Measurements from ENCODE around the gene DDTL.
"Not testable (repeated sequence)": the region's sequence is repeated elsewhere in the genome, so short reads cannot be mapped to it uniquely, and the experiment has no call there.

Gene DDTL

DNA sequence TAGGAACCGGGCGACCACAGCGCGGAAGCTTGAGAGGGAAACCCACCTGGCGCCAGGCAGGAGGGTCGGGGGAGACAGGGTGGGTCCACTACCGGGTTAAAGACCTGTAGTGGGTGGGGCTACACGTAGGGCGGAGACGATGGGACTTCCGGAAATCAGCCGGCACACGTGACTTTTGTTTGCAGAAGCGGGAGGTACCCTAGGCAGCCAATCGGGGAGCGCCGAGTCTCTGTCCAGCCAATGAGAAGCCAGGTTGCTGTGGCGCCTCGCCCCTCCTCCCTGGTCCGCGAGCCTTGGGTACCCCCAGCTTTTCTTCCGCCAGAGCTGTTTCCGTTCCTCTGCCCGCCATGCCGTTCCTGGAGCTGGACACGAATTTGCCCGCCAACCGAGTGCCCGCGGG is at the start of gene DDTL:
DDTL (plus strand) TSS at position 321 of the 400 bp plus-strand sequence; CDS start at position 348, 27 bp downstream.
- not testable (repeated sequence) for DNase-seq

DNA sequence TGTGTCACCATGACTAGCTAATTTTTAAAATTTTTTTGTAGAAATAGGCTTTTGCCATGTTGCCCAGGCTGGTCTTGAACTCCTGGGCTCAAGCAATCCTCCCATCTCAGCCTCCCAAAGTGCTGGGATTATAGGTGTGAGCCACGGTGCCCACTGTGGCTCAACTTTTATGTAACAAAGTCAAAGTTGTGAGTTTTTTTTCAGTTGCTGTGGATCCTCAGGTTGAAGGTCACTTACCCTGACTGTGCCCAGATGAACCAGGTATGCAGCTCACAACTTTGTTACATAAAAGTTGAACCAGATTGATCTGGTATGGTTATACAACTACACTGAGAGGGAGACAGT is 46.4 kb upstream of the DDTL start:
- DNase-seq: not testable (repeated sequence)

DNA sequence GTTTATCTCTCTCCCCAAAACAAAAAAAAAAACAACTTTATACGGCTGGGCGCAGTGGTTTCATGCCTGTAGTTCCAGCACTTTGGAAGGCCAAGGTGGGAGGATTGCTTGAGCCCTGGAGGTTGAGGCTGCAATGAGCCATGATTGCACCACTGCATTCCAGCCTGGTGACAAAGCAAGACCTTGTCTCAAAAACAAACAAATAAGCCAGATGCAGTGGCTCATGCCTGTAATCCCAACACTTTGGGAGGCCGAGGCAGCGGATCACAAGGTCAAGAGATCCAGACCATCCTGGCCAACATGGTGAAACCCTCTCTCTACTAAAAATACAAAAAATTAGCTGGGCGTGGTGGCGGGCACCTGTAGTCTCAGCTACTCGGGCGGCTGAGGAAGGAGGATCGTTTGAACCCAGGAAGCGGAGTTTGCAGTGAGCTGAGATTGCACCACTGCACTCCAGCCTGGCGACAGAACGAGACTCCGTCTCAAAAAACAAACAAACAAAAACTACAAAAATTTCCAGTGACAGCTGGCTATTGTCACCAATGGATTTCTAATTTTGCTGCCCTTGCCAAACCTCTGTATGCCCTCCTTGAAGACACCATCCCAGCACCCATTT is 45.0 kb upstream of the DDTL start:
- DNase-seq: not testable (repeated sequence)

DNA sequence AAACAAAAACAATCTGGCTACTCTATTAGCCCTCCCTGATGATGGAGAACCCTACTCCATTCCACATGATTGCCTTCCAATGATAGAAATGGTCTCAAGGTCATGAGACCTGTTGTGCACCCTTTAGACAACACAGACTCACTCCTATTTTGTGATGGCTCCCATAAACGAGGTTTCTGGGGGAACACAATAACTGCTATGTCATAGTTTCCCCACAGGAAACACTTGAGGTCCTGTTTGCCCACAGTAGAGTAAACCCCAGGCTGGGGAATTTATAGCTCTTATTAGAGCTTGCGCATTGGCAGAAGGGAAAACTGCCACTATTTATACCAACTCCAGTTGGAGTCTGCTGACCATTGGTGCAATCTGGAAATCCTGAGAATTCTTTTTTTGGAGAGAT is 43.8 kb upstream of the DDTL start:
- peak; percentile 47 for DNase-seq

DNA sequence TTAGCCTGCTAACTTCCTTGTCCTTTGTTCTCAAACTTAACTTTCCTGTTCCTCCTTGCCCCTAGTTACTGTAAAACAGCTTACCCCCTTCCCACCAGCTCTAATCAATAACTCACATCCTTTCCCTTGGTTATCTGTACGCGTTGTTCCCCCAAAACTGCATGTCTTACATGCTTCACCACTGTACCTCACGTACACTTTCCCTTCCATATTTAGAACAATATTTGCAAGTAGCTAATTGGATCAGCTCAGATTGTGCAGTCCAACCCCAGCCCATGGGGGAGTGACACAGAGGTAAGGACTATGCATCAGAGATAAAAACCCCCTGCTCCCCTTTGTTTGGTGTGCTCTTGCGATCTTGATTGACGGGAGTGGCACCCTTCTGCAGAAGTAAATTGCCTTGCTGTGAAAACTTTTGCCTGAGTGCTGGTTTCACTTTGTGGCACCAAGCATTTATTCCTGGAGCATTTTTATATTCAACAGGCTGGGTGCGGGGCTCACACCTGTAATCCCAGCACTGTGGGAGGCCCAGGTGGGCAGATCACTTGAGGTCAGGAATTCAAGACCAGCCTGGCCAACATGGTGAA is 41.6 kb upstream of the DDTL start:
- DNase-seq: no peak

DNA sequence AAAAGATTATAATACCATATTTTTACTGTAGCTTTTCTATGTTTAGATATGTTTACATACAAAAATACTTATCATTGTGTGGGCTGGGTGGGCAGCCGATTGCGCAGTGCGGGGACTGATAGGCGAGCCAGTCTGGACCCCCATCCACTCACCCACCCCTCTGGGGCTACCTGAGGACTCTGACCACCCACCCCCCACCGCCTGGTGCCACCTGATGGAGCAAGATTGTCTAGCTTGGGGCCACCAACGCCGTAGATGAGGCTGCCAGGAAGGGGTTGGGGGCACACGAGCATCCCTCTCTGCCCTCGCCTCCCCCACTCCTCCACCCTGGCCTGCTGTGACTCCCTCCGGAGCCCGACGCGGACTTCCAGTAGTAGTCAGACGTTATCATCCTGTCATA is 40.1 kb upstream of the DDTL start:
- no peak for DNase-seq

DNA sequence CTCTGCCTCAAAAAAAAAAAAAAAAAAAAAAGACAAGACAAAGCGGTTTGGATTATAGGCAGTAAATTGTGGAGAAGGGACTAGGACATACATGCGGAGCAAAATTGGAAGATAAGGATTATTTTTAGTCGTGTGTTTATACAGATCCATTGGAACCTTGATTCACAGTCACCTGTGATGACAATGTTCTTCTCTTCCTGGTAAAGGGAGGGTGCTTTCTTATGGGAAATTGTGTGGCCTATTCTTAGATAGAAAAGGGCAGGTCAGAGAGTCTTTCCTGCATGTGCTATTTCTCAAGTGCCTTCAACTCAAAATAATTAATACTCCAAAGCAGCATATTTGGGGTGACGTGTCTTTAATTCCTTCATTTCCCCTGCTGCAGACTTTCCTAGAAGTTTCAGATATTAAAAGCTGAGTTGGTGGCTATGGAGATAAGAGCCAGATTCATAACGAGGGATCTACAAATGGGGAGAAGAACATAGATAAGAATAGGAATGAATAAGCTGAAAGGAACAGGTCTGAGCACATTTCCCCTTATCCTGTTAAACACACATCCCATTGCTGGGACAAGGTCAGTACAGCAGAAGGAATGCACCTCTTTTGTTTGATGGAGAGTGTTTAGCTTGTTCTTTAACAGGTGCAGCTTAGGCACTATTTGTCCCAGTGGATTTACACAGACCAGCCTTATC is 28.2 kb upstream of the DDTL start:
- peak; percentile 35 for DNase-seq

DNA sequence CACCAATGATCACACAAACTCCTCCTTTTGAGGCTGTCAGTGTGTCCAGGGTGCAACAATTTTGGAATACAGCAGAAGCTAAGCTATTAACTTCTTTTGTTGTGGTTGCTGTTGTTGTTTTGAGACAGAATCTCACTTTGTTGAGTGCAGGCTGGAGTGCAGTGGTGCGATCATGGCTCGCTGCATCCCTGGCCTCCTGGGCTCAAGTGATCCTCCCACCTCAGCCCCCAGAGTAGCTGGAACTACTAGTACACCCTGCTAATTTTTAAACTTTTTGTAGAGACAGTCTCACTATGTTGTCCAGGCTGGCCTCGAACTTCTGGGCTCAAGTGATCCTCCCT is 27.7 kb upstream of the DDTL start:
- DNase-seq: no peak

DNA sequence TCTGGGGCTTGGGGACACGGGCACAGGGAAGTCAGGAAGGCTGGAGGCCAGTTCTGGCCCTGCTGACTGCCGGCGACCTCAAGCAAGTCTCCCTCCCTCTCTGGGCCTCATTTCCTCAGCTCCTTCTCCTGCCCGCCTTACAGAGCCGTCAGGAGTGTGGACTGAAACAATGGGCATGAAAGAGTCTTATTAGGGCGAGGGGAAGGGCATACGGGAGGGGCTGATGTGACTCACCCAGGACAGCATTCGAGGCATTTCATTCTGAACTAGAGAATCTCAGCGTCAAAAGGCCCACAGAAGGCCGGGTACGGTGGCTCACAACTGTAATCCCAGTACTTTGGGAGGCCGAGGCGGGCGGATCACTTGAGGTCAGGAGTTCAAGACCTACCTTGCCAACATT is 26.5 kb upstream of the DDTL start:
- DNase-seq: not testable (repeated sequence)

DNA sequence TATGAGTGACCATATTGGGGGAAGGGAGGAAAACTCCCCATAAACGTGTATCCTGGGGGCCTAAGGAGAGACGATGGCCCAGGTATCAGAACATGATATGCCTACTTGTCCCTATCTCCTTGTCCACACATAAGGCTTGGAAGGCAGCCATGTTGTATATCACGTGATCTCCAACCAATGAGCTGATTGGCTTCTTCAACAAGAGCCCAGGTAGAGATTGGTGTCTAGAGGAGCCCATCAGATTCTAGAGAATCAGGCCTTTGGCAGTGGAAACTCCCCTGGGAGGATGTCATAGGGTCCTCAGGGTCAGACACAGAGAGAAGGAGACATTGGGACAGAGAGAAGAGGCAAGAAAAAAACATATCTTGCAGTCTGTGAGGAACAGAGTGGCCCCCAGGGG is 19.3 kb upstream of the DDTL start:
- peak; percentile 55 for DNase-seq

DNA sequence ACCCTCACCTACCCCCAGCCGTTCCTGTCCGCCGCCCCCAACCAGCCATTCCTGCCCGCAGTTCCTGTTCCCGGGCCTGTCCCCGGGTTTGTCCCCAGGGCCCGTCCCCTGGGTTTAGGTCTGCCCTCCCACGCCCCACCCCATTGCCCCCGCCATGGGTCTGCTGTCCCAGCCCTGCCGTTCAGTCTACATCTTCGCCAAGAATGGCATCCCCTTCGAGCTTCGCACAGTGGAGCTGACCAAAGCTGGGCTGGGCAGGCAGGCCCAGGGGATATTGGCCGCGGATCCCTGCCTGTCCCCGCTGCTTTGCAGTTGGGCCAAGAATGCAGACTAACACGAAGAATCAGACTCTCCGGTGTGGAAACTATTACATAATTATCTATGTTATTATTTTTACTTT is 16.9 kb upstream of the DDTL start:
- not testable (repeated sequence) for DNase-seq

DNA sequence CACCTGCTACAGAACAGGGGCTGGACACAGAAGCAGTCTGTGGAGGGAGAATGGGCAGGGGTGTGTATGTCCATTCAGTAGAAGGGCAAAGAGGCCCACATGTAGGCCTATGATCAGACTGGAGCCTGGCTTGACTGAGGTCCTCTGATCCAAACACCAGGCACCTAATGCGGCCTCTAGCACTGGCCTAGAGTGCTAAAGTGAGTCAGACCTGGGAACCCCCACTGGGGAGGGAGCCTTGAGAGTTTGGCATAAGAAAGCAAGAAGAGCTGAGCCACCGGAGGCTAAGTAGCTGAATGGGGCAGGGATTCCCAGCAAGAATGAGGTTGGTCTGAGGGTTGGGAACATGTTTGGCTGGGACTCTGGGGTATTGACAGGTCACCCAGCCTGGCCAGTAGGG is 15.3 kb upstream of the DDTL start:
- DNase-seq: not testable (repeated sequence)

DNA sequence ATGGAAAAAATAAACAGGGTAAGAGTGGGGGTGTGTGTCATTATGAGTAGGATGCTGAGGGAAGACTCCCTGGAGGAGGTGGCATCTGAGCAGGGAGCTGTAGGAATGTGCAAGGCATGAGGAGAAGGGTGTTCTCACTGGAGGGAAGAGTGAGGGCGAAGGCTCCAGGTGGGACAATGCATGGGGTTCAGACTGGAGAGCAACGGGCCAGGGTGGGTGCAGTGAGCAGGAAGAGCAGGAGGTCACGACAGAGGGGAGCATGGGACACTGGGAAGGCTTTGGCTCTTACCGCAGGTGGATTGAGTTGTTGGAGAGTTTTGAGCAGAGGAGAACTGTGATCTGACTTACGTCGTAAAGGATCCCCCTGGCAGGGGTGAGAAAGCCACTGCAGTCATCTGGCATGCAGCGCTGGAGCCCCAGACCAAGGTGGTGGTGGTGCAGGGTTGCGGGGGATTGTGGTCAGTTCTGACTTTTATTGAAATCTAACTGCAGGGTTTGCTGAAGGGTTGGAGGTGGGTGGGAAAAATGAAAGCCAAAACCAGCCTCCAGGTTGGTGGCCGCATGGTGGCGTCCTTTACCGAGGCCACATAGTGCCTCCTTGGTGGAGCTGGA is 13.8 kb upstream of the DDTL start:
- not testable (repeated sequence) for DNase-seq

DNA sequence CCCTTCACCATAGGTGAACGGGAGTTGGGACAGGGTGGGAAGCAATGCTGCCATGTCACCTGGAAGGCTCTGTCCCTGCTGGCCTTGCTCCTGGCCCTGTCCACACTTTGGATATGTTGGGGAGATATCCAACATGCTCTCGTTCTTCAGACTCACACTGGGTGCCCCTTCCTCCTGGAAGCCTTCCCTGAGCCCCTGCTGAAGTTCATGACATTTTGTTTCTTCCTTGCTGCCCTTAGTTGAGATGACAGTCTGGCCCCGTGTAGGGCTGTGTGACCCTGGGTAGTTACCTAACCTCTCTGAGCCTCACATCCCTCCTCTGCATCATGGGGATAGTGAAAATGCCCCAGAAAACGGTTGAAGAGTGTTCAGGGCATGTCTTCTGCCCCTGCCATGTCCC is 13.2 kb upstream of the DDTL start:
- not testable (repeated sequence) for DNase-seq

DNA sequence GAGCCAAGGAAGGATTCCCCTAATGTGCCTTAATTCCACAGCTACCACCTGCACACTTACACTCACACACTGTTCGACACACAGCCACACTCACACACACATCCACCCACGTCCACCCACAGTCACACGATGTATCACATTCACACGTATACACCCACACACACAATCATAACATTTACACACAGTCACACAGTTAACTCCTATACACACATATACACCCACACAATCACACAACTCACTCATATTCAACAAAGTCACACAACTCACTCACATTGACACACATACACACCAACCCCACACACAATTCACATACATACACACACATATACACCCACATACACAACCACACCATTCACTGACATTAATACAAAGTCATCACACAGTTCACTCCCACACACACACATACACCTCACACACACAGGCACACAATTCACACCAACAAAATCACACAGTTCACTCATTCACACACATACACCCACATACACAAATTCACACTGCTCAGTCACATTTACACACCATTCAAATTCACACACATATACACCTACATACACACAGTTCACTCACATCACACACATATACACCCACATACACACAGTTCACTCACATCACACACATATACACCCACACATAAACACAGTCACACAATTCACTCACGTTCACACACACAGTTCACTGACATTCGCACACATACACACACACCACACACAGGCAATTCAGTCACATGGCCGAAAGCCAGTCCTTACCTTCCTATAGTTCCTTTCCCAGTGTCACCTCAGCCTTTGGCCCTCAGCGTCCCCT is 12.3 kb upstream of the DDTL start:
- DNase-seq: not testable (repeated sequence)

DNA sequence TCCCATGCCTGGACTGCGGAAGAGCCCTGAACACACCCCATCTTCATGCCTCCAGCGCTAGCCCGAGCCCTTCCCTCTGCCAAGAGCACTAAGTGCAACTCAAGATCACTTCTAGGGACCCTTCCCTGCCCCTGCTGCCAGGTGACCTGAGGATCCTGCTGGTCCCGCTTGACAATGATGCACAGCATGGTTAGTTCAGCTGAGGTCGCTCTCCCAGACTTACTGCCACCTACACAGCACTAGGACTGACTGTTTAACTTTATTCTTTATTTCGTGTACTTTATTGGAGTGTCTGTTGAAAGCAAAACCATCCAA is 11.7 kb upstream of the DDTL start:
- DNase-seq: not testable (repeated sequence)

DNA sequence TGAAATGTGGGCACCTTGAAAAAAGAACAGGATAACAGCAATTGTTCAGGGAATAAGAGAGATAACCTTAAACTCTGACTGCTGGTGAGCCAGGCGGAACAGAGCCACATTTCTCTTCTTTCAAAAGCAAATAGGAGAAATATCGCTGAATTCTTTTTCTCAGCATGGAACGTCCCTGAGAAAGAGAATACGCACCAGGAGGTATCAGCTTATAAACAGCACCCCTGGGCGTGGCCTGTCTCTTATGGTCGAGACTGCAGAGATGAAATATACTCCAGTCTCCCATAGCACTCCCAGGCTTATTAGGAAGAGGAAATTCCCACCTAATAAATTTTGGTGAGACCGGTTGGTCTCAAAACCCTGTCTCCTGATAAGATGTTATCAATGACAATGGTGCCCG is 10.8 kb upstream of the DDTL start:
- DNase-seq: not testable (repeated sequence)

DNA sequence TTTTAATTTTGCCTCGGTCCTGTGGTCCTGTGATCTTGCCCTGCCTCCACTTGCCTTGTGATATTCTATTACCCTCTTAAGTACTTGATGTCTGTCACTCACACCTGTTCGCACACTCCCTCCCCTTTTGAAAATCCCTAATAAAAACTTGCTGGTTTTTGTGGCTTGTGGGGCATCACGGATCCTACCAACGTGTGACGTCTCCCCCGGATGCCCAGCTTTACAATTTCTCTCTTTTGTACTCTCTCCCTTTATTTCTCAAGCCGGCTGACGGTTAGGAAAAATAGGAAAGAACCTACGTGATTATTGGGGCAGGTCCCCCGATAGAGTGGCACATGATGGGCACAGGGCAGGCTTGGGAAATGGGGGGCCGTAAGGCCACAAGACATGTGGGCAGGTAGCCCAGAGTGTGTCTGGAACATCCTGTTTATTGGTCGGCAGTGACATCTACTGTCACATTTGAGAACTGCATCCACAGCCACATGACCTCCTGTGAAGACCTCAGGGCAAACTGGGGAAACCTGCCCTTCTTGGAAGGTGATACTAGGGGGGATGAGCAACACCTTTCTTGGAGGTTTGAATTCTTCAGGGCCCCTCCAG is 10.3 kb upstream of the DDTL start:
- DNase-seq: peak; percentile 87

DNA sequence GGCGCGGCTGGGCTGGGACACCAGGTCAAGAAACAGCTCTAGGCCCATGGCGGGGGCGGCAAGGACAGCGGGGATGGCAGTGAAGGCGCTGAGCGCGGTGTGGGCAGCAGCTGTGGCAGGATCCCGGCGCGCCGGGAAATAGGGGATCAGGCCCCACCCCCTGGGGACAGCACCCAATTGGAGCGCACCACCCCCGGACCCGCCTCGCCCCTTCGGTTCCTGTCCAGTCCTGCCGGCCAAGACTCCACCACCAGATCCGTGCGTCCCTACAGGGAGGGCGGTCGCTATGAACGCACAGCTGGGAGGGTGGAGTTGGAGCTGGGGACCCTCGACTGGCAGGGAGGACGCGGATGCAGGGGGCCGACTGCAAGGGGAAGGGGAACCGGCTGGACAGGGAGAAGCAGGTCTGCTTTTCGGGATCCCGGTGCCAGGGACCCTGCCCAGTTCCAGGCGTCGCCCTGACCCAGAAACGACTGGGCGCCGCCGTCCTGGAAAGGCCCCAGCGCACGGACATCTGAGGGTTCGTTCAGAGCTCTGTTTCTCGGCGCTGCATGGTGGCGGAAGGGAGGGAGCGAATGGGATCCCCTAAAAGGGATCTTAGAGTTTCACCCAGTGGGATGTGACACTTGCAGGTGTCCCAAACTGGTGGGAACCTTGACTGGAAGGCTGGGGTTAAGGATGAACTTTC is 5.5 kb upstream of the DDTL start, which contains the start of gene GSTT2B:
GSTT2B (minus strand) TSS at position 112 of the 688 bp plus-strand sequence; CDS start at position 48, 64 bp downstream.
- DNase-seq: not testable (repeated sequence)

DNA sequence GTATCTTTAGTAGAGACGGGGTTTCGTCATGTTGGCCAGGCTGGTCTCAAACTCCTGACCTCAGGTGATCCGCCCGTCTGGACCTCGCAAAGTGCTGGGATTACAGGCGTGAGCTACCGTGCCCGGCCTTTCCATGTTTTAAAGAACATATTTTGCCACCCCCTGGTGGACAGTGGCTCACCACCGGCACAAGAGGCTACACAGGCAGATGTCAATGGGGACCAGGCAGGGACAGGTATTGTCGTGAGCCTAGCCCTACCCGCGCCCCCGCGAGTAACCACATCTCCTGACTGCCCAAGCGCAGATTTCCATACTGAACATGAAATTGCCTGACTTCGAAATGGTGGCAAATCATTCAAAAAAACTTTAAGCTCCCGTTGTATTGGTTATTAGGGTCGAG is 594 bp upstream of the DDTL start:
- not testable (repeated sequence) for DNase-seq

DNA sequence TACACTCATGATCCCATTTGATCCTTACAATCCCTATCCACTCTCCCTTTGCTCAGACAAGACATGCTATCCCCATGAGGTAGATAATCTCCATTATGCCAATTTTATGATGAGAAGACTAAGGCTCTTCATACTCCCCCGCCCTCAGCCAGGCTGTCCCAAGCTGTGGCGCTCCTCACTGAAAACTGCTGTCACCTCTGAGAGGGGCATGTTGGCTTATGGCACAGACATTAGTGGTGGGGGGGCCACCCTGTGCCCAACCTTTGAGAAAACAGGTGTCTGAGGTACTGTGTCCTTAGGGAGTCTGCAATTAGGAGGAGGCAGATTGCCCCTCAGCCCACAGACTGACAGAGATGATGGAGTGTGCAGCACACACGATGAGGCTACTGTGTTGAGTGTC is 2.4 kb downstream of the DDTL start:
- DNase-seq: no peak

DNA sequence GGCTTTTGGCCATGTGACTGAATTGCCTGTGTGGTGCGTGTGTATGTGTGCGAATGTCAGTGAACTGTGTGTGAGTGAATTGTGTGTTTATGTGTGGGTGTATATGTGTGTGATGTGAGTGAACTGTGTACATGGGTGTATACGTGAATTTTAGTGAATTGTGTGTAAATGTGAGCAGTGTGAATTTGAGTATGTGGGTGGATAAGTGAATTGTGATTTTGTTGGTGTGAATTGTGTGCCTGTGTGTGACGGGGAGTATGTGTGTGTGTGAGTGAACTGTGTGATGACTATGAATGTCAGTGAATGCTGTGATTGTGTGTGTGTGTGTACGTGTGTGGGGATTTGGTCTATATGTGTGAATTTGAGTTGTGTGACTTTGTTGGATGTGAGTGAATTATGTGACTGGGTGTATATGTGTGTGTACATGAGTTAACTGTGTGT is 3.5 kb downstream of the DDTL start:
- no peak for DNase-seq
